A549 (cell line): ENCODE measurements around the gene CYP2D6. TPM values are rescaled to one million over a fixed set of nuclear protein-coding genes. Genes with fewer than 3 reads are reported as not detected.

Experiments
- ATAC-seq, 2 experiments: fragments of 200-7000 bp in 1 of 2; fragments of >200 bp in 1 of 2; cut with Nextera tagmentation in 1 of 2; cut with Tn5 transposase in 1 of 2; 3 replicates each; pipeline versions ENCODE4 v1.8.0 to v1.9.1; 2018 to 2020; ENCODE audit warnings: mild to moderate bottlenecking in 1 of 2, moderate library complexity in 1 of 2
- CTCF ChIA-PET: fragments of 300-600 bp; sonication (Branson Sonifier 250); formaldehyde crosslinking; extraction: SDS; loops from one replicate; lab custom pipeline; 2021; ENCODE audit warnings: antibody characterized with exemption, inconsistent platforms; lab: Yijun Ruan, JAX
- POLR2A ChIA-PET: fragments of 350-600 bp; formaldehyde crosslinking; extraction: SDS; loops from one replicate; lab custom pipeline; 2021; ENCODE audit warnings: antibody characterized with exemption, inconsistent platforms; lab: Yijun Ruan, JAX
- DNase-seq, 2 experiments: peaks; one replicate each; pipeline versions ENCODE4 v3.0.0 to v3.0.0-alpha.2; 2011 to 2016; ENCODE audit warnings: low read depth in 1 of 2, low spot score in 1 of 2
- FAIRE-seq: peaks from 2 replicates; lab custom pipeline; 2011; peaks lifted over from hg19 to GRCh38; lab: Jason Lieb, UNC
- H3K27ac ChIP-seq, 2 experiments: fragments of >200 bp; sonication (Bioruptor Twin); formaldehyde crosslinking; 3 replicates each; pipeline ENCODE4 v1.5.1; 2016 to 2017
- H3K4me1 ChIP-seq: fragments of >200 bp; sonication (Bioruptor Twin); formaldehyde crosslinking; 3 replicates; pipeline ENCODE4 v1.6.1; 2016
- H3K4me2 ChIP-seq: fragments of >200 bp; sonication (Bioruptor Twin); formaldehyde crosslinking; 3 replicates; pipeline ENCODE4 v1.6.1; 2016
- H3K4me3 ChIP-seq: fragments of >200 bp; sonication (Bioruptor Twin); formaldehyde crosslinking; 3 replicates; pipeline ENCODE4 v1.5.1; 2016
- H3K9me3 ChIP-seq: fragments of >200 bp; sonication (Bioruptor Twin); formaldehyde crosslinking; 3 replicates; pipeline ENCODE4 v1.6.1; 2016
- CEBPB ChIP-seq, 2 experiments: fragments of >200 bp in 1 of 2; sonication (Bioruptor Twin) in 1 of 2; formaldehyde crosslinking in 1 of 2; IDR thresholded peaks; 2 replicates each; pipeline ENCODE4 v1.6.1; 2012 to 2016
- CHD2 ChIP-seq: fragments of 150-350 bp; IDR thresholded peaks from 2 replicates; pipeline ENCODE4 v1.6.1; 2014; ENCODE audit warnings: low read length; ENCODE audit not compliant: partially characterized antibody
- FOSB ChIP-seq: fragments of 250-450 bp; sonication (Bioruptor Pico); IDR thresholded peaks from 2 replicates; pipeline ENCODE4 v1.5.0; 2020; ENCODE audit warnings: mild to moderate bottlenecking, moderate library complexity
- HMGXB4 ChIP-seq: fragments of 250-450 bp; sonication (Bioruptor Pico); IDR thresholded peaks from 2 replicates; pipeline ENCODE4 v1.5.0; 2021; ENCODE audit warnings: mild to moderate bottlenecking, moderate library complexity, borderline replicate concordance
- HOXA7 ChIP-seq: fragments of 250-450 bp; sonication (Bioruptor Pico); IDR thresholded peaks from 2 replicates; pipeline ENCODE4 v1.5.0; 2020; ENCODE audit warnings: mild to moderate bottlenecking, moderate library complexity
- MAX ChIP-seq: IDR thresholded peaks from 2 replicates; pipeline ENCODE4 v1.6.1; 2012
- NFE2L2 ChIP-seq: fragments of 150-350 bp; conservative IDR thresholded peaks from 2 replicates; pipeline ENCODE4 v1.6.1; 2014; ENCODE audit warnings: low read length
- NPAS2 ChIP-seq: fragments of 250-450 bp; sonication (Bioruptor Pico); IDR thresholded peaks from 2 replicates; pipeline ENCODE4 v1.8.0; 2022; ENCODE audit warnings: mild to moderate bottlenecking, moderate library complexity, borderline replicate concordance
- NR3C1 ChIP-seq: fragments of >200 bp; sonication (Bioruptor Twin); formaldehyde crosslinking; IDR thresholded peaks from 3 replicates; pipeline ENCODE4 v1.6.1; 2017
- PBX3 ChIP-seq: IDR thresholded peaks from 2 replicates; pipeline ENCODE4 v1.6.1; 2012
- POLR2AphosphoS2 ChIP-seq: conservative IDR thresholded peaks from 2 replicates; pipeline ENCODE4 v1.6.1; 2012; ENCODE audit warnings: low read length, improper control_type of control experiment, inconsistent platforms
- RARB ChIP-seq: fragments of 250-450 bp; sonication (Bioruptor Pico); IDR thresholded peaks from 2 replicates; pipeline ENCODE4 v1.8.0; 2021; ENCODE audit warnings: mild to moderate bottlenecking, moderate library complexity
- RCOR1 ChIP-seq: fragments of 150-350 bp; IDR thresholded peaks from 2 replicates; pipeline ENCODE4 v1.6.1; 2014; ENCODE audit warnings: antibody characterized with exemption, low read length, low read depth
- REST ChIP-seq: fragments of 200-600 bp; sonication (generic); IDR thresholded peaks from 2 replicates; pipeline ENCODE4 v1.6.1; 2016; ENCODE audit warnings: antibody characterized with exemption, mild to moderate bottlenecking, moderate library complexity
- TP53 ChIP-seq: fragments of 250-450 bp; sonication (Bioruptor Pico); IDR thresholded peaks from 2 replicates; pipeline ENCODE4 v1.5.0; 2021; ENCODE audit warnings: mild to moderate bottlenecking, moderate library complexity
- ZFP36 ChIP-seq: fragments of 450-650 bp; IDR thresholded peaks from 2 replicates; pipeline ENCODE4 v1.6.1; 2014; ENCODE audit warnings: borderline replicate concordance; ENCODE audit not compliant: partially characterized antibody
- ZSCAN20 ChIP-seq: fragments of 250-450 bp; sonication (Bioruptor Pico); IDR thresholded peaks from 2 replicates; pipeline ENCODE4 v1.8.0; 2022; ENCODE audit warnings: mild to moderate bottlenecking, moderate library complexity
- WGBS: methylation state at CpG from one replicate; pipeline ENCODE4 v1.1.6; 2017; ENCODE audit errors: missing lambda C conversion rate; 5-methylcytosine and 5-hydroxymethylcytosine counted together
- polyA plus RNA-seq, 4 experiments: library from polyadenylated mRNA; depleted of rRNA in 3 of 4; stranded (reverse); fragments of >200 nt; fragmentation: RNase III in 1 of 4; extraction: RNeasy Plus Mini Kit Qiagen cat#74134 plus additional on column Dnase treatment in 1 of 4; gene quantifications; 2 replicates in 3 of 4; 3 replicates in 1 of 4; pipeline ENCODE4 v1.2.3, GENCODE V29; 2011 to 2017

CYP2D6 gene
- polyA plus RNA-seq, 2 of the 4 experiments (the other 2 are of a cell fraction), result 0.59 to 0.63 TPM

- TF ChIP-seq RARB (CRISPR knock-in tag), result no peak
- peak; percentile 91 for TF ChIP-seq MAX
- TF ChIP-seq PBX3, result peak; percentile 94
- no peak for TF ChIP-seq NPAS2 (CRISPR knock-in tag)
- no peak for TF ChIP-seq HOXA7 (CRISPR knock-in tag)
- peak; percentile 52; the same call in 1 of the 2 replicates for TF ChIP-seq HMGXB4 (CRISPR knock-in tag)
- TF ChIP-seq ZSCAN20 (CRISPR knock-in tag), result 0 out of 2 replicates have a peak, but pooled peaks have one; percentile 46
- TF ChIP-seq CEBPB (IDR thresholded peaks at IDR 0.05), result no peak
- no peak for TF ChIP-seq POLR2AphosphoS2
- TF ChIP-seq NFE2L2, result no peak
- no peak for TF ChIP-seq NR3C1
- TF ChIP-seq REST, result peak; percentile 79
- TF ChIP-seq, all 56 proteins: peak for 22
Observed at GRCh38 chr22:42079319-42080251, 51.0 kb downstream of the CYP2D6 start, which contains the start of gene SMDT1 (continued).

GRCh38 chr22:42078469-42079318 lies 51.9 kb downstream of the CYP2D6 start:
- FAIRE-seq (no peak), DNase-seq (no peak), ATAC-seq (peak in 1 of 2 experiments; percentile 2; a peak in 2 of 6 replicates)
- peak overlapping the region; percentile 62 for H3K4me3 ChIP-seq
- 92% methylated on average over 18 of the region's 24 CpGs for WGBS
- peak overlapping the region; percentile 85 to 92 for H3K27ac ChIP-seq
- POLR2A ChIA-PET, result interaction anchor here (1.0 to 1.7 kb wide), 3 partner anchors 12 to 366 kb away, joined by 3 to 18 read pairs (median 5); partner anchors contain the start of genes NDUFA6 and WBP2NL
- no peak for TF ChIP-seq ZSCAN20 (CRISPR knock-in tag)
- TF ChIP-seq FOSB (CRISPR knock-in tag), result no peak
- TF ChIP-seq ZFP36, result no peak
- TF ChIP-seq TP53, result no peak
- TF ChIP-seq RCOR1, result no peak
- no peak for TF ChIP-seq CHD2
- peaks cover 3% of the 10 kb centered on the region; the same call in 1 of the 3 replicates for H3K4me1 ChIP-seq
- peaks cover 7% of the 10 kb centered on the region; the same call in 1 of the 3 replicates for H3K9me3 ChIP-seq
- H3K4me2 ChIP-seq, result peak overlapping the region; percentile 74
- CTCF ChIA-PET, result interaction anchor here (1.0 to 4.4 kb wide), 4 partner anchors 12 to 366 kb away, joined by 4 to 23 read pairs (median 5); partner anchors contain the start of gene NDUFA6
